ENCODE measurements around the gene PTPN4.

DNA sequence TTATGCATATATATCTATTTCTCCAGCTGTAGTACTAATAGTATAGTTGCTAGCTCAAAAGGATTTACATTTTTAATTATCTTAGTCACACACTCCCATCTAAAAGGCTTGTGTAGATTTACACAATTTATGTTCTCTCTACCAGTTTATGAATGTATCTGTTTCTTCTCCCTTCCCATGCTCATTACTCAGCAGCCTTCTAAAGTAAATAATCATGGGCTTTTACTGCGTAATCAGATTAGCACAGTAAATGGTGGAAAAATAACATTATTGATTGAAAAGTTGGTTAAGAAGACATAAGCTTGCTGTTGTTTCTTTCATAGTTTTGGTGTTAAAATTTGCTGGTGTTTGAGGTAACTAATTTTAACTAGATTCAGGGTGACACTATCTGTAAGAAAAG, 81.8 kb downstream of the PTPN4 start:
- no peak for TF ChIP-seq EZH2 (IDR thresholded peaks at IDR 0.05; ENCODE audit: borderline replicate concordance, low read length)
- TF ChIP-seq, protein P1, sequence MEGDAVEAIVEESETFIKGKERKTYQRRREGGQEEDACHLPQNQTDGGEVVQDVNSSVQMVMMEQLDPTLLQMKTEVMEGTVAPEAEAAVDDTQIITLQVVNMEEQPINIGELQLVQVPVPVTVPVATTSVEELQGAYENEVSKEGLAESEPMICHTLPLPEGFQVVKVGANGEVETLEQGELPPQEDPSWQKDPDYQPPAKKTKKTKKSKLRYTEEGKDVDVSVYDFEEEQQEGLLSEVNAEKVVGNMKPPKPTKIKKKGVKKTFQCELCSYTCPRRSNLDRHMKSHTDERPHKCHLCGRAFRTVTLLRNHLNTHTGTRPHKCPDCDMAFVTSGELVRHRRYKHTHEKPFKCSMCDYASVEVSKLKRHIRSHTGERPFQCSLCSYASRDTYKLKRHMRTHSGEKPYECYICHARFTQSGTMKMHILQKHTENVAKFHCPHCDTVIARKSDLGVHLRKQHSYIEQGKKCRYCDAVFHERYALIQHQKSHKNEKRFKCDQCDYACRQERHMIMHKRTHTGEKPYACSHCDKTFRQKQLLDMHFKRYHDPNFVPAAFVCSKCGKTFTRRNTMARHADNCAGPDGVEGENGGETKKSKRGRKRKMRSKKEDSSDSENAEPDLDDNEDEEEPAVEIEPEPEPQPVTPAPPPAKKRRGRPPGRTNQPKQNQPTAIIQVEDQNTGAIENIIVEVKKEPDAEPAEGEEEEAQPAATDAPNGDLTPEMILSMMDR (conservative IDR thresholded peaks at IDR 0.05 in 1 of 2, IDR thresholded peaks at IDR 0.05 in 1 of 2; ENCODE audit: extremely low read depth in 1 of 2, insufficient read depth in 1 of 2, low read depth in 1 of 2, low read length in 2 of 2): no peak

Measured in mammary epithelial cell (primary cell).